CD14-positive monocyte (primary cell): Measurements from ENCODE around the gene PDILT. TPM values are rescaled to one million over a fixed set of nuclear protein-coding genes. Genes with fewer than 3 reads are reported as not detected.

Experiments
- DNase-seq, 3 donors: peaks; one replicate each; pipeline ENCODE4 v3.0.0-alpha.2; 2011 to 2022
- H2AFZ ChIP-seq: 2 replicates; pipeline ENCODE4 v1.6.0; 2012; ENCODE audit warnings: mild to moderate bottlenecking, low read depth, low read length, inconsistent platforms; ENCODE audit not compliant: insufficient read depth, poor library complexity, severe bottlenecking
- H3K27ac ChIP-seq, 2 donors: 1 replicate in 1 of 2; 2 replicates in 1 of 2; pipeline ENCODE4 v1.5.1; 2012 to 2013; ENCODE audit warnings: low read length in 2 of 2, control low read depth in 1 of 2, inconsistent platforms in 1 of 2, low read depth in 1 of 2, mild to moderate bottlenecking in 1 of 2
- H3K27me3 ChIP-seq, 2 donors: one replicate each; pipeline versions ENCODE4 v1.6.0 to v1.6.1; 2011 to 2013; ENCODE audit warnings: low read length in 2 of 2; ENCODE audit not compliant: control insufficient read depth in 2 of 2, insufficient read depth in 2 of 2
- H3K36me3 ChIP-seq, 2 donors: replicated peaks in 1 of 2; 1 replicate in 1 of 2; 2 replicates in 1 of 2; pipeline versions ENCODE4 v1.5.1 to v1.6.1; 2012 to 2013; ENCODE audit warnings: low read length in 2 of 2, control low read depth in 1 of 2, inconsistent platforms in 1 of 2, mild to moderate bottlenecking in 1 of 2; ENCODE audit not compliant: insufficient read depth in 2 of 2, control insufficient read depth in 1 of 2
- H3K4me1 ChIP-seq, 2 donors: 1 replicate in 1 of 2; 2 replicates in 1 of 2; pipeline versions ENCODE4 v1.5.1 to v1.6.1; 2012 to 2013; ENCODE audit warnings: low read length in 2 of 2, control low read depth in 1 of 2, inconsistent platforms in 1 of 2, mild to moderate bottlenecking in 1 of 2, moderate library complexity in 1 of 2; ENCODE audit not compliant: insufficient read depth in 2 of 2, control insufficient read depth in 1 of 2
- H3K4me2 ChIP-seq: replicated peaks from 2 replicates; pipeline ENCODE3; 2012; ENCODE audit warnings: low read length, moderate library complexity, mild to moderate bottlenecking; ENCODE audit not compliant: poor library complexity, severe bottlenecking; ENCODE audit errors: extremely low read depth
- H3K4me3 ChIP-seq, 3 experiments: fragments of 200-600 bp in 1 of 3; sonication (generic) in 1 of 3; replicated peaks in 1 of 3; 1 replicate in 2 of 3; 2 replicates in 1 of 3; pipeline ENCODE4 v1.5.1; 2011 to 2013; ENCODE audit warnings: low read length in 3 of 3, mild to moderate bottlenecking in 3 of 3, control low read depth in 2 of 3, low read depth in 2 of 3, inconsistent platforms in 1 of 3, moderate library complexity in 1 of 3
- H3K79me2 ChIP-seq: 2 replicates; pipeline ENCODE4 v1.6.0; 2012; ENCODE audit warnings: mild to moderate bottlenecking, control low read depth, inconsistent platforms, low read length, moderate library complexity; ENCODE audit not compliant: insufficient read depth
- H3K9ac ChIP-seq: 2 replicates; pipeline ENCODE4 v1.6.0; 2017; ENCODE audit warnings: low read length, mild to moderate bottlenecking; ENCODE audit not compliant: insufficient read depth, poor library complexity, severe bottlenecking
- H3K9me3 ChIP-seq, 2 donors: replicated peaks in 1 of 2; 1 replicate in 1 of 2; 2 replicates in 1 of 2; pipeline versions ENCODE4 v1.5.1 to v1.6.1; 2012 to 2013; ENCODE audit warnings: low read length in 2 of 2, control low read depth in 1 of 2; ENCODE audit not compliant: control insufficient read depth in 1 of 2, insufficient read depth in 1 of 2
- H4K20me1 ChIP-seq: 2 replicates; pipeline ENCODE4 v1.6.0; 2012; ENCODE audit warnings: mild to moderate bottlenecking, low read length, control low read depth, moderate library complexity; ENCODE audit not compliant: insufficient read depth
- H3K27ac Mint-ChIP-seq, 7 donors: one replicate each; pipeline ENCODE4 v1.8.0; 2020; ENCODE audit warnings: mild to moderate bottlenecking in 7 of 7, mixed read lengths in 7 of 7, moderate library complexity in 6 of 7, inconsistent platforms in 2 of 7
- H3K27me3 Mint-ChIP-seq, 3 donors: one replicate each; pipeline ENCODE4 v1.8.0; 2021 to 2022; ENCODE audit warnings: low read depth in 3 of 3, mild to moderate bottlenecking in 3 of 3, mixed read lengths in 3 of 3, moderate library complexity in 3 of 3, inconsistent platforms in 1 of 3
- H3K36me3 Mint-ChIP-seq, 2 donors: one replicate each; pipeline ENCODE4 v1.8.0; 2020; ENCODE audit warnings: mixed read lengths in 2 of 2, inconsistent platforms in 1 of 2, mild to moderate bottlenecking in 1 of 2
- H3K4me1 Mint-ChIP-seq: one replicate; pipeline ENCODE4 v1.8.0; 2020; ENCODE audit warnings: mild to moderate bottlenecking, mixed read lengths
- H3K4me3 Mint-ChIP-seq, 2 donors: one replicate each; pipeline ENCODE4 v1.8.0; 2020; ENCODE audit warnings: mild to moderate bottlenecking in 2 of 2, mixed read lengths in 2 of 2, moderate library complexity in 1 of 2
- H3K9me3 Mint-ChIP-seq, 7 donors: one replicate each; pipeline ENCODE4 v1.8.0; 2020 to 2022; ENCODE audit warnings: mixed read lengths in 7 of 7, mild to moderate bottlenecking in 6 of 7, moderate library complexity in 6 of 7, inconsistent platforms in 2 of 7
- CTCF ChIP-seq: fragments of 200-600 bp; IDR thresholded peaks from one replicate; pipeline ENCODE4 v1.8.0; 2022; ENCODE audit warnings: antibody characterized with exemption, mild to moderate bottlenecking
- WGBS: methylation state at CpG from one replicate; pipeline ENCODE4 v1.1.5; 2013; ENCODE audit warnings: missing lambda C conversion rate; ENCODE audit not compliant: insufficient coverage; 5-methylcytosine and 5-hydroxymethylcytosine counted together
- intact Hi-C, 2 donors: fragments of 100-400 bp; cut with micrococcal nuclease; formaldehyde crosslinking; loops; one replicate each; pipeline versions ENCODE4 v1.15.0 to v1.15.1; 2023
- polyA plus RNA-seq, 3 donors: library from polyadenylated mRNA; depleted of rRNA in 1 of 3; unstranded in 2 of 3; stranded (reverse) in 1 of 3; fragments of 300-500 nt in 2 of 3; fragments of >200 nt in 1 of 3; fragmentation: Illumina TruSeq in 2 of 3; gene quantifications; 1 replicate in 2 of 3; 2 replicates in 1 of 3; pipeline ENCODE4 v1.2.3, GENCODE V29; 2012 to 2021

The PDILT gene
- polyA plus RNA-seq, 3 donors: not detected

- TF ChIP-seq CTCF: no peak
- H3K36me3 Mint-ChIP-seq: no peaks in the 10 kb centered on the region
- intact Hi-C loops: no loop called here
- H3K4me3 ChIP-seq: no peak overlapping the region
- H3K36me3 ChIP-seq: no peaks in the 10 kb centered on the region
- H3K4me2 ChIP-seq: no peak overlapping the region
- peaks cover 2 to 3% (median 2%) of the 10 kb centered on the region in 3 donors for H3K27me3 Mint-ChIP-seq
- no peaks in the 10 kb centered on the region for H3K9me3 ChIP-seq
- 80% methylated on average over 2 of the region's 2 CpGs for WGBS
- H3K9me3 Mint-ChIP-seq: peaks cover 0 to 2% (median 0%) of the 10 kb centered on the region in 7 donors
- no peak overlapping the region for H2AFZ ChIP-seq
- no peak for DNase-seq
- H3K79me2 ChIP-seq: no peaks in the 10 kb centered on the region
- H3K4me1 Mint-ChIP-seq: no peaks in the 10 kb centered on the region
- no peak overlapping the region for H3K9ac ChIP-seq
- H3K27ac Mint-ChIP-seq: no peak overlapping the region
- no peak overlapping the region for H3K4me3 Mint-ChIP-seq
- H3K27me3 ChIP-seq: no peaks in the 10 kb centered on the region
- H3K27ac ChIP-seq: no peak overlapping the region
- no peaks in the 10 kb centered on the region for H3K4me1 ChIP-seq
- no peaks in the 10 kb centered on the region for H4K20me1 ChIP-seq
These were observed 93.0 kb downstream of the PDILT start for GRCh38 chr16:20311548-20311947.

GRCh38 chr16:20310421-20311395 lies 93.8 kb downstream of the PDILT start:
- Mint-ChIP-seq H3K36me3 (no peaks in the 10 kb centered on the region), H3K27ac (no peak overlapping the region), H3K4me3 (no peak overlapping the region), H3K27me3 (peaks cover 2 to 4% (median 3%) of the 10 kb centered on the region in 3 donors), H3K4me1 (no peaks in the 10 kb centered on the region), H3K9me3 (peaks cover 0 to 2% (median 0%) of the 10 kb centered on the region in 7 donors)
- Histone ChIP-seq H3K4me3 (no peak overlapping the region), H3K36me3 (no peaks in the 10 kb centered on the region), H4K20me1 (no peaks in the 10 kb centered on the region), H3K9me3 (no peaks in the 10 kb centered on the region), H3K4me2 (no peak overlapping the region), H3K4me1 (no peaks in the 10 kb centered on the region), H3K79me2 (no peaks in the 10 kb centered on the region), H3K27ac (no peak overlapping the region), H2AFZ (no peak overlapping the region), H3K27me3 (no peaks in the 10 kb centered on the region), H3K9ac (no peak overlapping the region)
- WGBS: 76% methylated on average over 3 of the region's 11 CpGs
- intact Hi-C loops: no loop called here
- DNase-seq: no peak
- TF ChIP-seq CTCF: no peak
